RWPE2 (cell line): ENCODE measurements around the gene SLC13A3.
A peak's percentile ranks its signal among the peaks of the same experiment; 100 is the strongest.

Experiments
- ATAC-seq: fragments of 200-7000 bp; cut with Tn5 transposase; 3 replicates; pipeline ENCODE4 v1.9.1; 2021; ENCODE audit warnings: low read depth
- DNase-seq: peaks from one replicate; pipeline ENCODE4 v3.0.0-alpha.2; 2020; ENCODE audit warnings: low spot score
- H3K27ac ChIP-seq: fragments of 450-650 bp; 2 replicates; pipeline ENCODE4 v1.5.1; 2017; ENCODE audit warnings: mild to moderate bottlenecking; ENCODE audit not compliant: poor library complexity, severe bottlenecking
- H3K27me3 ChIP-seq: fragments of 250-450 bp; sonication (Bioruptor Pico); 2 replicates; pipeline ENCODE4 v1.5.1; 2021; ENCODE audit warnings: mild to moderate bottlenecking, moderate library complexity; ENCODE audit not compliant: insufficient read depth, poor library complexity, severe bottlenecking
- H3K36me3 ChIP-seq: fragments of 250-450 bp; sonication (Bioruptor Pico); 2 replicates; pipeline ENCODE4 v1.5.1; 2020; ENCODE audit warnings: low read depth, mild to moderate bottlenecking, moderate library complexity
- H3K4me1 ChIP-seq: fragments of 250-450 bp; sonication (Bioruptor Pico); 2 replicates; pipeline ENCODE4 v1.5.1; 2021; ENCODE audit warnings: mild to moderate bottlenecking, moderate library complexity; ENCODE audit not compliant: insufficient read depth, poor library complexity, severe bottlenecking
- H3K4me3 ChIP-seq: fragments of 250-450 bp; sonication (Bioruptor Pico); 2 replicates; pipeline ENCODE4 v1.5.1; 2021; ENCODE audit warnings: mild to moderate bottlenecking, moderate library complexity; ENCODE audit not compliant: severe bottlenecking
- H3K9me3 ChIP-seq: fragments of 250-450 bp; sonication (Bioruptor Pico); 2 replicates; pipeline ENCODE4 v1.5.1; 2021; ENCODE audit warnings: mild to moderate bottlenecking, moderate library complexity; ENCODE audit not compliant: severe bottlenecking
- CTCF ChIP-seq: fragments of 450-650 bp; IDR thresholded peaks from one replicate; pipeline ENCODE4 v1.5.1; 2017; ENCODE audit warnings: mild to moderate bottlenecking, moderate library complexity; ENCODE audit not compliant: poor library complexity, severe bottlenecking

Gene SLC13A3

GRCh38 chr20:46545827-46546138 is 105.5 kb downstream of the SLC13A3 start:
- TF ChIP-seq CTCF: no peak
- peaks cover 32% of the 10 kb centered on the region for H3K27me3 ChIP-seq
- no peaks in the 10 kb centered on the region for H3K4me1 ChIP-seq
- no peaks in the 10 kb centered on the region for H3K9me3 ChIP-seq
- no peak for ATAC-seq
- H3K36me3 ChIP-seq: no peaks in the 10 kb centered on the region
- no peak overlapping the region for H3K4me3 ChIP-seq
- no peak overlapping the region for H3K27ac ChIP-seq
- DNase-seq: no peak

GRCh38 chr20:46545077-46545826 is 106.0 kb downstream of the SLC13A3 start:
- Histone ChIP-seq H3K4me1 (no peaks in the 10 kb centered on the region), H3K9me3 (no peaks in the 10 kb centered on the region), H3K36me3 (no peaks in the 10 kb centered on the region), H3K27me3 (peaks cover 35% of the 10 kb centered on the region), H3K4me3 (no peak overlapping the region), H3K27ac (no peak overlapping the region)
- no peak for TF ChIP-seq CTCF
- ATAC-seq: peak; percentile 47
- DNase-seq: no peak

- ATAC-seq (no peak), DNase-seq (no peak)
- peak; percentile 41 for TF ChIP-seq CTCF
- Histone ChIP-seq H3K4me1 (no peaks in the 10 kb centered on the region), H3K27ac (no peak overlapping the region), H3K27me3 (peaks cover 37% of the 10 kb centered on the region), H3K4me3 (no peak overlapping the region), H3K9me3 (no peaks in the 10 kb centered on the region), H3K36me3 (no peaks in the 10 kb centered on the region)
Observed at GRCh38 chr20:46544576-46544975, 106.7 kb downstream of the SLC13A3 start.

- peaks cover 44% of the 10 kb centered on the region for H3K27me3 ChIP-seq
- H3K9me3 ChIP-seq: no peaks in the 10 kb centered on the region
- no peak for TF ChIP-seq CTCF
- H3K27ac ChIP-seq: no peak overlapping the region
- no peak overlapping the region for H3K4me3 ChIP-seq
- no peak for DNase-seq
- ATAC-seq: no peak
- no peaks in the 10 kb centered on the region for H3K4me1 ChIP-seq
- no peaks in the 10 kb centered on the region for H3K36me3 ChIP-seq
Observed at GRCh38 chr20:46543959-46544358, 107.3 kb downstream of the SLC13A3 start.

GRCh38 chr20:46543033-46543432 is 108.2 kb downstream of the SLC13A3 start:
- no peaks in the 10 kb centered on the region for H3K36me3 ChIP-seq
- DNase-seq (no peak), ATAC-seq (no peak)
- no peaks in the 10 kb centered on the region for H3K9me3 ChIP-seq
- no peak overlapping the region for H3K4me3 ChIP-seq
- no peak for TF ChIP-seq CTCF
- peaks cover 51% of the 10 kb centered on the region for H3K27me3 ChIP-seq
- H3K27ac ChIP-seq: no peak overlapping the region
- no peaks in the 10 kb centered on the region for H3K4me1 ChIP-seq
